Stimulated activated effector memory CD8-positive, alpha-beta T cell treated with anti-CD3 and anti-CD28 coated beads, Interleukin-12 subunit alpha, Interleukin-12 subunit beta, amount 100 ng/mL, for 72 hours (primary cell): ENCODE data around the gene MYOG.

Source experiments
- ATAC-seq: fragments of 150-1000 bp; cut with Tn5 transposase; 2 replicates; pipeline ENCODE4 v1.10.0; 2021
- DNase-seq, 2 donors: peaks; one replicate each; pipeline ENCODE4 v3.0.0; 2021 to 2022; ENCODE audit warnings: low spot score in 2 of 2
- H3K27ac Mint-ChIP-seq: one replicate; pipeline ENCODE4 v1.8.0; 2022; ENCODE audit warnings: mild to moderate bottlenecking, mixed read lengths
- H3K36me3 Mint-ChIP-seq: one replicate; pipeline ENCODE4 v1.8.0; 2022; ENCODE audit warnings: mild to moderate bottlenecking, mixed read lengths
- H3K4me1 Mint-ChIP-seq: one replicate; pipeline ENCODE4 v1.8.0; 2022; ENCODE audit warnings: mixed read lengths
- H3K4me3 Mint-ChIP-seq: one replicate; pipeline ENCODE4 v1.8.0; 2022; ENCODE audit warnings: mild to moderate bottlenecking, mixed read lengths
- H3K9me3 Mint-ChIP-seq: one replicate; pipeline ENCODE4 v1.8.0; 2022; ENCODE audit warnings: mixed read lengths

The MYOG gene

GRCh38 chr1:203099805-203100515 lies 14.1 kb upstream of the MYOG start:
- Mint-ChIP-seq H3K36me3 (no peaks in the 10 kb centered on the region), H3K9me3 (peaks cover 11% of the 10 kb centered on the region), H3K27ac (no peak overlapping the region), H3K4me3 (no peak overlapping the region), H3K4me1 (no peaks in the 10 kb centered on the region)
- DNase-seq = peak in 1 of 2 donors; percentile 33
- ATAC-seq = no peak

- DNase-seq (no peak), ATAC-seq (no peak)
- Mint-ChIP-seq H3K9me3 (peaks cover 18% of the 10 kb centered on the region), H3K4me3 (no peak overlapping the region), H3K36me3 (no peaks in the 10 kb centered on the region), H3K4me1 (no peaks in the 10 kb centered on the region), H3K27ac (no peak overlapping the region)
These were observed 13.2 kb upstream of the MYOG start for GRCh38 chr1:203098914-203099520.

GRCh38 chr1:203098445-203098844 lies 12.6 kb upstream of the MYOG start:
- no peak for ATAC-seq
- Mint-ChIP-seq H3K4me1 (no peaks in the 10 kb centered on the region), H3K27ac (no peak overlapping the region), H3K9me3 (peaks cover 18% of the 10 kb centered on the region), H3K36me3 (no peaks in the 10 kb centered on the region), H3K4me3 (no peak overlapping the region)
- no peak for DNase-seq

- no peaks in the 10 kb centered on the region for H3K36me3 Mint-ChIP-seq
These were observed 11.2 kb upstream of the MYOG start for GRCh38 chr1:203097001-203097400.

GRCh38 chr1:203096566-203096965 lies 10.8 kb upstream of the MYOG start:
- ATAC-seq (no peak), DNase-seq (no peak)
- Mint-ChIP-seq H3K36me3 (no peaks in the 10 kb centered on the region), H3K9me3 (peaks cover 18% of the 10 kb centered on the region), H3K27ac (no peak overlapping the region), H3K4me1 (no peaks in the 10 kb centered on the region), H3K4me3 (no peak overlapping the region)

More at GRCh38 chr1:203097001-203097400, 11.2 kb upstream of the MYOG start:
- ATAC-seq (no peak), DNase-seq (no peak)
- peaks cover 18% of the 10 kb centered on the region for H3K9me3 Mint-ChIP-seq
- no peak overlapping the region for H3K27ac Mint-ChIP-seq
- H3K4me3 Mint-ChIP-seq = no peak overlapping the region
- no peaks in the 10 kb centered on the region for H3K4me1 Mint-ChIP-seq

GRCh38 chr1:203095061-203095690 lies 9.4 kb upstream of the MYOG start:
- peaks cover 5% of the 10 kb centered on the region for H3K4me1 Mint-ChIP-seq
- no peak overlapping the region for H3K4me3 Mint-ChIP-seq
- H3K36me3 Mint-ChIP-seq = no peaks in the 10 kb centered on the region
- H3K27ac Mint-ChIP-seq = no peak overlapping the region
- DNase-seq (no peak), ATAC-seq (no peak)
- H3K9me3 Mint-ChIP-seq = peaks cover 18% of the 10 kb centered on the region

- peaks cover 18% of the 10 kb centered on the region for H3K9me3 Mint-ChIP-seq
- DNase-seq (no peak), ATAC-seq (no peak)
These were observed 8.1 kb upstream of the MYOG start for GRCh38 chr1:203093754-203094410.

GRCh38 chr1:203091761-203092330 lies 6.0 kb upstream of the MYOG start:
- Mint-ChIP-seq H3K9me3 (peaks cover 18% of the 10 kb centered on the region), H3K27ac (no peak overlapping the region), H3K4me3 (no peak overlapping the region), H3K36me3 (no peaks in the 10 kb centered on the region), H3K4me1 (peaks cover 5% of the 10 kb centered on the region)
- peak in 1 of 2 donors; percentile 30 for DNase-seq
- ATAC-seq = no peak

More at GRCh38 chr1:203093754-203094410, 8.1 kb upstream of the MYOG start:
- Mint-ChIP-seq H3K36me3 (no peaks in the 10 kb centered on the region), H3K4me3 (no peak overlapping the region), H3K4me1 (peaks cover 5% of the 10 kb centered on the region), H3K27ac (no peak overlapping the region)

- Mint-ChIP-seq H3K4me3 (no peak overlapping the region), H3K27ac (no peak overlapping the region), H3K9me3 (peaks cover 18% of the 10 kb centered on the region), H3K4me1 (peaks cover 5% of the 10 kb centered on the region), H3K36me3 (no peaks in the 10 kb centered on the region)
- DNase-seq (no peak), ATAC-seq (no peak)
These were observed 5.3 kb upstream of the MYOG start for GRCh38 chr1:203091199-203091477.

- no peak for ATAC-seq
- Mint-ChIP-seq H3K27ac (no peak overlapping the region), H3K9me3 (peaks cover 14% of the 10 kb centered on the region), H3K4me3 (no peak overlapping the region), H3K4me1 (peaks cover 5% of the 10 kb centered on the region), H3K36me3 (no peaks in the 10 kb centered on the region)
- DNase-seq = peak in 1 of 2 donors; percentile 35
These were observed 4.8 kb upstream of the MYOG start for GRCh38 chr1:203090421-203091198.

GRCh38 chr1:203089651-203090045 lies 3.8 kb upstream of the MYOG start:
- peaks cover 4% of the 10 kb centered on the region for H3K9me3 Mint-ChIP-seq
- H3K36me3 Mint-ChIP-seq = no peaks in the 10 kb centered on the region
- H3K4me3 Mint-ChIP-seq = no peak overlapping the region
- no peak for ATAC-seq
- peaks cover 5% of the 10 kb centered on the region for H3K4me1 Mint-ChIP-seq
- no peak overlapping the region for H3K27ac Mint-ChIP-seq
- peak in 1 of 2 donors; percentile 36 for DNase-seq

GRCh38 chr1:203089001-203089650 lies 3.3 kb upstream of the MYOG start:
- no peak for ATAC-seq
- Mint-ChIP-seq H3K9me3 (no peaks in the 10 kb centered on the region), H3K36me3 (no peaks in the 10 kb centered on the region), H3K27ac (no peak overlapping the region), H3K4me1 (peaks cover 5% of the 10 kb centered on the region), H3K4me3 (no peak overlapping the region)
- DNase-seq = peak in 1 of 2 donors; percentile 42

- Mint-ChIP-seq H3K27ac (no peak overlapping the region), H3K4me3 (no peak overlapping the region), H3K9me3 (no peaks in the 10 kb centered on the region), H3K4me1 (peaks cover 5% of the 10 kb centered on the region), H3K36me3 (no peaks in the 10 kb centered on the region)
- no peak for ATAC-seq
- DNase-seq = peak in 1 of 2 donors; percentile 32
These were observed 2.6 kb upstream of the MYOG start for GRCh38 chr1:203088441-203088840.

- ATAC-seq (no peak), DNase-seq (peak in 1 of 2 donors; percentile 34)
- H3K36me3 Mint-ChIP-seq = no peaks in the 10 kb centered on the region
- H3K4me3 Mint-ChIP-seq = no peak overlapping the region
- peak overlapping the region; percentile 11 for H3K27ac Mint-ChIP-seq
- H3K9me3 Mint-ChIP-seq = no peaks in the 10 kb centered on the region
- H3K4me1 Mint-ChIP-seq = peaks cover 5% of the 10 kb centered on the region
These were observed 1.4 kb upstream of the MYOG start for GRCh38 chr1:203086992-203087763.
